ENCODE measurements around the gene RSPH6A.

RSPH6A gene

GRCh38 chr19:45794627-45795026 is 20.5 kb downstream of the RSPH6A start:
- Histone ChIP-seq H3K23ac (ENCODE audit: low read length in 2 of 2) (no peak overlapping the region), H2AK5ac (ENCODE audit: low read length, severe bottlenecking) (no peak overlapping the region), H2BK15ac (ENCODE audit: low read depth, poor library complexity, severe bottlenecking) (no peak overlapping the region), H2BK120ac (ENCODE audit: low read depth, low read length) (no peak overlapping the region), H3K9ac (ENCODE audit: low read length) (no peak overlapping the region), H3K4me1 (ENCODE audit: control insufficient read depth, insufficient read depth, low read depth, low read length) (peaks cover 19% of the 10 kb centered on the region), H3K79me1 (replicated peaks; ENCODE audit: low read length, poor library complexity, severe bottlenecking) (peaks cover 7% of the 10 kb centered on the region), H2BK12ac (ENCODE audit: low read length in 2 of 2) (no peak overlapping the region), H2AFZ (ENCODE audit: low read depth, low read length) (no peak overlapping the region), H3K18ac (ENCODE audit: low read depth in 1 of 2, low read length in 2 of 2) (no peak overlapping the region), H3K14ac (ENCODE audit: low read length in 2 of 2) (no peak overlapping the region), H3K4ac (ENCODE audit: low read depth in 1 of 2, low read length in 2 of 2) (no peak overlapping the region), H4K91ac (ENCODE audit: low read length) (no peak overlapping the region), H3K4me2 (ENCODE audit: low read length, poor library complexity, severe bottlenecking) (no peak overlapping the region), H4K8ac (ENCODE audit: low read length) (no peak overlapping the region), H3K9me3 (ENCODE audit: control insufficient read depth, low read length) (no peaks in the 10 kb centered on the region), H3K36me3 (ENCODE audit: control insufficient read depth in 1 of 2, insufficient read depth in 2 of 2, low read depth in 1 of 2, low read length in 2 of 2) (peaks cover 6 to 10% of the 10 kb centered on the region in 2 experiments), H3K4me3 (ENCODE audit: insufficient read depth in 1 of 2, low read depth in 1 of 2, low read length in 2 of 2) (no peak overlapping the region), H3K27me3 (ENCODE audit: control insufficient read depth in 1 of 2, insufficient read depth in 1 of 2, low read length in 2 of 2) (no peaks in the 10 kb centered on the region), H2BK5ac (ENCODE audit: low read depth, low read length, poor library complexity, severe bottlenecking) (no peak overlapping the region), H3K27ac (ENCODE audit: low read length, poor library complexity, severe bottlenecking) (no peak overlapping the region)
- 89% methylated on average over 2 of the region's 2 CpGs for WGBS
- no peak for DNase-seq

GRCh38 chr19:45793876-45794275 is 21.2 kb downstream of the RSPH6A start:
- WGBS, result 71% methylated on average over 6 of the region's 6 CpGs
- H2BK15ac ChIP-seq (ENCODE audit: low read depth, poor library complexity, severe bottlenecking), result no peak overlapping the region

GRCh38 chr19:45793178-45793564 is 21.9 kb downstream of the RSPH6A start:
- 49% methylated on average over 3 of the region's 3 CpGs for WGBS
- peaks cover 13% of the 10 kb centered on the region for H3K4me1 ChIP-seq (ENCODE audit: control insufficient read depth, insufficient read depth, low read depth, low read length)
- H2BK12ac ChIP-seq (ENCODE audit: low read length in 2 of 2), result no peak overlapping the region

More at GRCh38 chr19:45793876-45794275, 21.2 kb downstream of the RSPH6A start:
- no peak overlapping the region for H3K14ac ChIP-seq (ENCODE audit: low read length in 2 of 2)
- DNase-seq, result no peak
- H2AFZ ChIP-seq (ENCODE audit: low read depth, low read length), result no peak overlapping the region
- H2BK5ac ChIP-seq (ENCODE audit: low read depth, low read length, poor library complexity, severe bottlenecking), result no peak overlapping the region
- H3K9me3 ChIP-seq (ENCODE audit: control insufficient read depth, low read length), result no peaks in the 10 kb centered on the region
- H3K4me1 ChIP-seq (ENCODE audit: control insufficient read depth, insufficient read depth, low read depth, low read length), result peaks cover 14% of the 10 kb centered on the region
- H3K23ac ChIP-seq (ENCODE audit: low read length in 2 of 2), result no peak overlapping the region
- H2BK120ac ChIP-seq (ENCODE audit: low read depth, low read length), result no peak overlapping the region
- H3K4me3 ChIP-seq (ENCODE audit: insufficient read depth in 1 of 2, low read depth in 1 of 2, low read length in 2 of 2), result no peak overlapping the region
- H3K4ac ChIP-seq (ENCODE audit: low read depth in 1 of 2, low read length in 2 of 2), result no peak overlapping the region
- no peaks in the 10 kb centered on the region for H3K27me3 ChIP-seq (ENCODE audit: control insufficient read depth in 1 of 2, insufficient read depth in 1 of 2, low read length in 2 of 2)
- H2BK12ac ChIP-seq (ENCODE audit: low read length in 2 of 2), result peak overlapping the region in 1 of 2 experiments; percentile 15
- H3K18ac ChIP-seq (ENCODE audit: low read depth in 1 of 2, low read length in 2 of 2), result no peak overlapping the region
- H3K9ac ChIP-seq (ENCODE audit: low read length), result no peak overlapping the region
- H3K4me2 ChIP-seq (ENCODE audit: low read length, poor library complexity, severe bottlenecking), result no peak overlapping the region
- H3K27ac ChIP-seq (ENCODE audit: low read length, poor library complexity, severe bottlenecking), result no peak overlapping the region
- H4K91ac ChIP-seq (ENCODE audit: low read length), result no peak overlapping the region
- no peak overlapping the region for H2AK5ac ChIP-seq (ENCODE audit: low read length, severe bottlenecking)
- H3K36me3 ChIP-seq (ENCODE audit: control insufficient read depth in 1 of 2, insufficient read depth in 2 of 2, low read depth in 1 of 2, low read length in 2 of 2), result peaks cover 13 to 17% of the 10 kb centered on the region in 2 experiments
- peaks cover 7% of the 10 kb centered on the region for H3K79me1 ChIP-seq (replicated peaks; ENCODE audit: low read length, poor library complexity, severe bottlenecking)
- no peak overlapping the region for H4K8ac ChIP-seq (ENCODE audit: low read length)

GRCh38 chr19:45792470-45793177 is 22.5 kb downstream of the RSPH6A start, which contains the start of gene DMWD:
DMWD (minus strand) TSS chr19:45792845; CDS start chr19:45792756, 89 bp downstream.
- WGBS, result under 1% methylated on average over 58 of the region's 86 CpGs
- H2BK12ac ChIP-seq (ENCODE audit: low read length in 2 of 2), result peak within 1 kb of the TSS in 1 of 2 experiments; percentile 55
- H3K4me1 ChIP-seq (ENCODE audit: control insufficient read depth, insufficient read depth, low read depth, low read length), result peaks cover 13% of the 10 kb centered on the region
- DNase-seq, result peak; percentile 99
- peak within 1 kb of the TSS; percentile 34 to 92 for H3K4ac ChIP-seq (ENCODE audit: low read depth in 1 of 2, low read length in 2 of 2)
- H3K9me3 ChIP-seq (ENCODE audit: control insufficient read depth, low read length), result no peaks in the 10 kb centered on the region
- peak within 1 kb of the TSS; percentile 96 to 98 for H3K4me3 ChIP-seq (ENCODE audit: insufficient read depth in 1 of 2, low read depth in 1 of 2, low read length in 2 of 2)
- H3K18ac ChIP-seq (ENCODE audit: low read depth in 1 of 2, low read length in 2 of 2), result peak within 1 kb of the TSS; percentile 98 to 99
- peak within 1 kb of the TSS; percentile 98 for H4K8ac ChIP-seq (ENCODE audit: low read length)
- peak within 1 kb of the TSS; percentile 51 for H3K4me2 ChIP-seq (ENCODE audit: low read length, poor library complexity, severe bottlenecking)
- no peak within 1 kb of the TSS for H3K27ac ChIP-seq (ENCODE audit: low read length, poor library complexity, severe bottlenecking)
- peaks cover 23 to 28% of the 10 kb centered on the region in 2 experiments for H3K36me3 ChIP-seq (ENCODE audit: control insufficient read depth in 1 of 2, insufficient read depth in 2 of 2, low read depth in 1 of 2, low read length in 2 of 2)
- H2BK5ac ChIP-seq (ENCODE audit: low read depth, low read length, poor library complexity, severe bottlenecking), result peak within 1 kb of the TSS; percentile 89
- peak within 1 kb of the TSS; percentile 83 for H2BK15ac ChIP-seq (ENCODE audit: low read depth, poor library complexity, severe bottlenecking)
- H3K79me1 ChIP-seq (replicated peaks; ENCODE audit: low read length, poor library complexity, severe bottlenecking), result peaks cover 7% of the 10 kb centered on the region
- peak within 1 kb of the TSS; percentile 97 for H4K91ac ChIP-seq (ENCODE audit: low read length)
- peak within 1 kb of the TSS; percentile 44 for H2AFZ ChIP-seq (ENCODE audit: low read depth, low read length)
- peak within 1 kb of the TSS in 1 of 2 experiments; percentile 96 for H3K23ac ChIP-seq (ENCODE audit: low read length in 2 of 2)
- H2BK120ac ChIP-seq (ENCODE audit: low read depth, low read length), result peak within 1 kb of the TSS; percentile 97
- H3K27me3 ChIP-seq (ENCODE audit: control insufficient read depth in 1 of 2, insufficient read depth in 1 of 2, low read length in 2 of 2), result no peaks in the 10 kb centered on the region
- peak within 1 kb of the TSS; percentile 97 for H3K9ac ChIP-seq (ENCODE audit: low read length)
- H2AK5ac ChIP-seq (ENCODE audit: low read length, severe bottlenecking), result no peak within 1 kb of the TSS
- H3K14ac ChIP-seq (ENCODE audit: low read length in 2 of 2), result peak within 1 kb of the TSS in 1 of 2 experiments; percentile 79

More at GRCh38 chr19:45793178-45793564, 21.9 kb downstream of the RSPH6A start:
- Histone ChIP-seq H3K4me2 (ENCODE audit: low read length, poor library complexity, severe bottlenecking) (no peak overlapping the region), H3K23ac (ENCODE audit: low read length in 2 of 2) (no peak overlapping the region), H3K4me3 (ENCODE audit: insufficient read depth in 1 of 2, low read depth in 1 of 2, low read length in 2 of 2) (peak overlapping the region in 1 of 2 experiments; percentile 51), H3K27ac (ENCODE audit: low read length, poor library complexity, severe bottlenecking) (no peak overlapping the region), H3K9me3 (ENCODE audit: control insufficient read depth, low read length) (no peaks in the 10 kb centered on the region), H2AFZ (ENCODE audit: low read depth, low read length) (no peak overlapping the region), H3K27me3 (ENCODE audit: control insufficient read depth in 1 of 2, insufficient read depth in 1 of 2, low read length in 2 of 2) (no peaks in the 10 kb centered on the region), H3K79me1 (replicated peaks; ENCODE audit: low read length, poor library complexity, severe bottlenecking) (peaks cover 7% of the 10 kb centered on the region), H3K18ac (ENCODE audit: low read depth in 1 of 2, low read length in 2 of 2) (no peak overlapping the region), H3K9ac (ENCODE audit: low read length) (peak overlapping the region; percentile 74), H2BK5ac (ENCODE audit: low read depth, low read length, poor library complexity, severe bottlenecking) (no peak overlapping the region), H2BK15ac (ENCODE audit: low read depth, poor library complexity, severe bottlenecking) (no peak overlapping the region), H2AK5ac (ENCODE audit: low read length, severe bottlenecking) (no peak overlapping the region), H3K14ac (ENCODE audit: low read length in 2 of 2) (no peak overlapping the region), H4K91ac (ENCODE audit: low read length) (no peak overlapping the region), H4K8ac (ENCODE audit: low read length) (no peak overlapping the region), H2BK120ac (ENCODE audit: low read depth, low read length) (no peak overlapping the region), H3K36me3 (ENCODE audit: control insufficient read depth in 1 of 2, insufficient read depth in 2 of 2, low read depth in 1 of 2, low read length in 2 of 2) (peaks cover 20 to 24% of the 10 kb centered on the region in 2 experiments), H3K4ac (ENCODE audit: low read depth in 1 of 2, low read length in 2 of 2) (no peak overlapping the region)
- DNase-seq, result no peak

Measured in mesenchymal stem cell (in vitro differentiated cells and primary cell).